DND-41 (cell line): ENCODE results near the gene EXOC3L1.

Source experiments
- ATAC-seq: fragments of 200-7000 bp; cut with Tn5 transposase; 3 replicates; pipeline ENCODE4 v1.9.1; 2021; ENCODE audit warnings: low read depth; ENCODE audit not compliant: insufficient read depth
- DNase-seq: peaks from one replicate; pipeline ENCODE4 v3.0.0-alpha.2; 2020
- H2AFZ ChIP-seq: 2 replicates; pipeline ENCODE4 v1.6.0; 2012; ENCODE audit warnings: low read depth, low read length
- H3K27ac ChIP-seq: 2 replicates; pipeline ENCODE4 v1.5.1; 2012; ENCODE audit warnings: low read length, inconsistent platforms
- H3K27me3 ChIP-seq: fragments of 200-600 bp; sonication (generic); 2 replicates; pipeline ENCODE4 v1.6.0; 2012; ENCODE audit warnings: low read length, mild to moderate bottlenecking, inconsistent platforms; ENCODE audit not compliant: insufficient read depth, poor library complexity
- H3K36me3 ChIP-seq: 2 replicates; pipeline ENCODE4 v1.5.1; 2012; ENCODE audit warnings: low read length, inconsistent platforms; ENCODE audit not compliant: insufficient read depth
- H3K4me1 ChIP-seq: 2 replicates; pipeline ENCODE4 v1.5.1; 2012; ENCODE audit warnings: mild to moderate bottlenecking, low read length; ENCODE audit not compliant: insufficient read depth
- H3K4me2 ChIP-seq: 2 replicates; pipeline ENCODE4 v1.6.0; 2012; ENCODE audit warnings: mild to moderate bottlenecking, moderate library complexity, low read length, inconsistent platforms; ENCODE audit not compliant: insufficient read depth
- H3K4me3 ChIP-seq, 2 experiments: fragments of 200-600 bp in 1 of 2; shearing (Covaris generic) in 1 of 2; 2 replicates each; pipeline ENCODE4 v1.5.1; 2012 to 2016; ENCODE audit warnings: inconsistent platforms in 2 of 2, low read length in 2 of 2, mild to moderate bottlenecking in 2 of 2, low read depth in 1 of 2, moderate library complexity in 1 of 2
- H3K79me2 ChIP-seq: 2 replicates; pipeline ENCODE4 v1.6.0; 2012; ENCODE audit warnings: low read length, inconsistent platforms; ENCODE audit not compliant: insufficient read depth
- H3K9ac ChIP-seq: 2 replicates; pipeline ENCODE4 v1.6.0; 2012; ENCODE audit warnings: low read depth, mild to moderate bottlenecking, inconsistent platforms, low read length, moderate library complexity
- H3K9me3 ChIP-seq: 2 replicates; pipeline ENCODE4 v1.5.1; 2012; ENCODE audit warnings: low read length, moderate library complexity, mild to moderate bottlenecking, inconsistent platforms; ENCODE audit not compliant: insufficient read depth, severe bottlenecking
- H4K20me1 ChIP-seq: 2 replicates; pipeline ENCODE4 v1.6.0; 2012; ENCODE audit warnings: low read length; ENCODE audit not compliant: insufficient read depth
- EZH2 ChIP-seq: IDR thresholded peaks from 3 replicates; pipeline ENCODE4 v1.6.1; 2012; ENCODE audit warnings: borderline replicate concordance, low read depth, mild to moderate bottlenecking, moderate library complexity, low read length, inconsistent platforms; ENCODE audit not compliant: severe bottlenecking
- TF ChIP-seq, protein P1 (sequence below): IDR thresholded peaks from 2 replicates; pipeline ENCODE4 v1.5.1; 2012; ENCODE audit warnings: borderline replicate concordance, low read length, moderate library complexity, mild to moderate bottlenecking; ENCODE audit not compliant: poor library complexity, severe bottlenecking; ENCODE audit errors: extremely low read depth

Gene EXOC3L1

DNA sequence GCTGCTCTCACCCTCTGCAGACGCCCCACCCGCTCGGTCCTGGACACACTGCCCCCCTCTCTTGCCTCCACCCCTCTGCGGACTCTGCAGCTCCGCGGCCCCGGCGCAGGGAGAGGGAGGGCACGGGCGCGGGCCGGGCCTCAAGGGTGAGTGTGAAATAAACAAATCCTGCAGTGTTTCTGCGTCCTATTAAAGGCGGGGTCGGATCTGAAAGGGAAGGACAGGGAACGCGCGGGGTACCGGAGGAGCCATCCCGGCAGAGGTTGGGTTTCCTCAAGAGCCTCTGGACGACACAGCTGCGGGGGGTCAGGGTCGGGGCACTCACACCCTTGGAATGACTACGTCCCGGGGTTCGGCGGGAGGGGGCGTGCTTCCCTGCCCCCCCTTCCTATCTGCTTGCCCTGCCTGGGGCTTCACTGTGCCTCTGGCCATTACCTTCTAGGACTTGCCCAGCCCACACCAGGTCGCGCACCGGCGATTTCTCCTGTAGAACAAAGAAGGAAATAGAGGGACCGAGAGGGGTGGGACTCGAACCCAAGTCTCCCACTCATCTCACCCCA is 25.9 kb downstream of the EXOC3L1 start:
- Histone ChIP-seq H3K4me3 (no peak overlapping the region), H3K4me2 (no peak overlapping the region), H3K9me3 (no peaks in the 10 kb centered on the region), H3K9ac (no peak overlapping the region), H3K27me3 (no peaks in the 10 kb centered on the region), H2AFZ (no peak overlapping the region), H3K79me2 (peaks cover 6% of the 10 kb centered on the region; the same call in 1 of the 2 replicates), H3K27ac (no peak overlapping the region), H4K20me1 (peaks cover under 1% of the 10 kb centered on the region), H3K4me1 (peaks cover 30% of the 10 kb centered on the region), H3K36me3 (no peaks in the 10 kb centered on the region)
- DNase-seq (no peak), ATAC-seq (no peak)
- TF ChIP-seq EZH2: no peak
- TF ChIP-seq, protein P1, sequence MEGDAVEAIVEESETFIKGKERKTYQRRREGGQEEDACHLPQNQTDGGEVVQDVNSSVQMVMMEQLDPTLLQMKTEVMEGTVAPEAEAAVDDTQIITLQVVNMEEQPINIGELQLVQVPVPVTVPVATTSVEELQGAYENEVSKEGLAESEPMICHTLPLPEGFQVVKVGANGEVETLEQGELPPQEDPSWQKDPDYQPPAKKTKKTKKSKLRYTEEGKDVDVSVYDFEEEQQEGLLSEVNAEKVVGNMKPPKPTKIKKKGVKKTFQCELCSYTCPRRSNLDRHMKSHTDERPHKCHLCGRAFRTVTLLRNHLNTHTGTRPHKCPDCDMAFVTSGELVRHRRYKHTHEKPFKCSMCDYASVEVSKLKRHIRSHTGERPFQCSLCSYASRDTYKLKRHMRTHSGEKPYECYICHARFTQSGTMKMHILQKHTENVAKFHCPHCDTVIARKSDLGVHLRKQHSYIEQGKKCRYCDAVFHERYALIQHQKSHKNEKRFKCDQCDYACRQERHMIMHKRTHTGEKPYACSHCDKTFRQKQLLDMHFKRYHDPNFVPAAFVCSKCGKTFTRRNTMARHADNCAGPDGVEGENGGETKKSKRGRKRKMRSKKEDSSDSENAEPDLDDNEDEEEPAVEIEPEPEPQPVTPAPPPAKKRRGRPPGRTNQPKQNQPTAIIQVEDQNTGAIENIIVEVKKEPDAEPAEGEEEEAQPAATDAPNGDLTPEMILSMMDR: no peak

GRCh38 chr16:67163164-67163998 is 26.6 kb downstream of the EXOC3L1 start:
- H4K20me1 ChIP-seq: no peaks in the 10 kb centered on the region; the same call in none of the 2 replicates
- no peak overlapping the region for H3K27ac ChIP-seq
- H2AFZ ChIP-seq: no peak overlapping the region
- H3K4me3 ChIP-seq: no peak overlapping the region
- no peak overlapping the region for H3K9ac ChIP-seq
- DNase-seq (no peak), ATAC-seq (no peak)
- H3K27me3 ChIP-seq: no peaks in the 10 kb centered on the region
- H3K79me2 ChIP-seq: peaks cover 6% of the 10 kb centered on the region; the same call in 1 of the 2 replicates
- H3K4me2 ChIP-seq: no peak overlapping the region
- TF ChIP-seq EZH2: no peak
- TF ChIP-seq, protein P1: no peak
- no peaks in the 10 kb centered on the region for H3K9me3 ChIP-seq
- H3K4me1 ChIP-seq: peaks cover 34% of the 10 kb centered on the region
- H3K36me3 ChIP-seq: no peaks in the 10 kb centered on the region

DNA sequence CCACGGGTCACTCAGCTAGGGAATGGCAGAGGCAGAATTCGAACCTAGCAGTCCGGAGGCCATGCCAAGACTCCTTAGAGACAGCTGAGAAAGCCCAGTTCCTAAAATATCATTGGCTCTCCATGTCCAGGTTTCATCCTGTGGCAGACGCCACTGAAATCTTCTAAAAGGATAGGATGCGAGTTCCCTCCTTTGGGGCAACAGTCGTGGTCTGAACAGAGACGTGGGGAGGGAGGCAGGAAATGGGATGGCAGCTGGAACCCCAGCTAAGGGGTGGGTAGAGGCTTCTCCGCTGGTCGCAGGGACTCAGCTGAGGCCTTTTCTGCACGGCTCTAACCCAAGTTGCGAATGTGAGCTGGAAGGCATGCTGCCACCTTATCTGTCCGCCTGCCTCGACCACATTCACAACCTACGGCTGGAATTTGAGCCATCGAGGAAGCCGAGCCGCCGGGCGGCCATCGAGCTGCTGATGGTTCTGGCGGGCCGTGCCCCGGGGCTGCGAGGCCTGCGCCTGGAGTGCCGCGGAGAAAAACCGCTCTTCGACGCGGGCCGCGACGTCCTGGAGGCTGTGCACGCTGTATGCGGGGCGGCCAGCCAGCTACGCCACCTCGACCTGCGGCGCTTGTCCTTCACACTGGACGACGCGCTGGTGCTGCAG is 27.3 kb downstream of the EXOC3L1 start:
- no peak overlapping the region for H3K27ac ChIP-seq
- H2AFZ ChIP-seq: no peak overlapping the region
- H3K27me3 ChIP-seq: no peaks in the 10 kb centered on the region
- no peak overlapping the region for H3K4me2 ChIP-seq
- no peak overlapping the region for H3K9ac ChIP-seq
- no peaks in the 10 kb centered on the region; the same call in none of the 2 replicates for H4K20me1 ChIP-seq
- H3K79me2 ChIP-seq: peaks cover 6% of the 10 kb centered on the region; the same call in 1 of the 2 replicates
- no peaks in the 10 kb centered on the region for H3K9me3 ChIP-seq
- no peak for ATAC-seq
- peaks cover 41% of the 10 kb centered on the region for H3K4me1 ChIP-seq
- no peak for TF ChIP-seq EZH2
- TF ChIP-seq, protein P1: no peak
- DNase-seq: no peak
- H3K4me3 ChIP-seq: no peak overlapping the region
- no peaks in the 10 kb centered on the region for H3K36me3 ChIP-seq
